H9 (cell line): ENCODE results near the gene CSTF3. TPM values are rescaled to one million over a fixed set of nuclear protein-coding genes. Genes with fewer than 3 reads are reported as not detected.

ENCODE experiments used
- DNase-seq: peaks from one replicate; pipeline ENCODE4 v3.0.0-alpha.2; 2017
- H2AFZ ChIP-seq: one replicate; pipeline ENCODE4 v1.6.1; 2013; ENCODE audit warnings: mild to moderate bottlenecking, low read length, control low read depth, moderate library complexity
- H2AK5ac ChIP-seq: 2 replicates; pipeline ENCODE4 v1.6.1; 2013; ENCODE audit warnings: low read length, control low read depth, mixed read lengths; ENCODE audit not compliant: insufficient read length
- H2BK120ac ChIP-seq: one replicate; pipeline ENCODE4 v1.6.1; 2013; ENCODE audit warnings: low read depth, mild to moderate bottlenecking, low read length, control low read depth, inconsistent platforms; ENCODE audit not compliant: poor library complexity, severe bottlenecking
- H2BK12ac ChIP-seq: 2 replicates; pipeline ENCODE4 v1.6.1; 2013; ENCODE audit warnings: low read length, control low read depth, mixed read lengths, low read depth; ENCODE audit not compliant: insufficient read length
- H2BK15ac ChIP-seq: 2 replicates; pipeline ENCODE4 v1.6.1; 2013; ENCODE audit warnings: low read depth, low read length, control low read depth
- H2BK20ac ChIP-seq: one replicate; pipeline ENCODE4 v1.6.1; 2013; ENCODE audit warnings: low read depth, mild to moderate bottlenecking, low read length, control low read depth, inconsistent platforms; ENCODE audit not compliant: poor library complexity, severe bottlenecking
- H2BK5ac ChIP-seq: 2 replicates; pipeline ENCODE4 v1.6.1; 2013; ENCODE audit warnings: low read length, control low read depth, mixed read lengths; ENCODE audit not compliant: insufficient read length
- H3K14ac ChIP-seq: 2 replicates; pipeline ENCODE4 v1.6.1; 2013; ENCODE audit warnings: low read length, control low read depth; ENCODE audit not compliant: insufficient read depth
- H3K18ac ChIP-seq: 2 replicates; pipeline ENCODE4 v1.6.1; 2013; ENCODE audit warnings: low read depth, mild to moderate bottlenecking, mixed read lengths, low read length, control low read depth; ENCODE audit not compliant: insufficient read length
- H3K23ac ChIP-seq: 2 replicates; pipeline ENCODE4 v1.6.1; 2013; ENCODE audit warnings: low read length, control low read depth, mixed read lengths, low read depth; ENCODE audit not compliant: insufficient read length
- H3K23me2 ChIP-seq: 2 replicates; pipeline ENCODE4 v1.6.1; 2013; ENCODE audit warnings: low read depth, mild to moderate bottlenecking, mixed read lengths, low read length, control low read depth; ENCODE audit not compliant: insufficient read length, poor library complexity, severe bottlenecking
- H3K27ac ChIP-seq: 2 replicates; pipeline ENCODE4 v1.5.1; 2013; ENCODE audit warnings: low read length, control low read depth, mixed read lengths, low read depth; ENCODE audit not compliant: insufficient read length
- H3K27me3 ChIP-seq: 2 replicates; pipeline ENCODE4 v1.6.1; 2013; ENCODE audit warnings: low read length, control low read depth, inconsistent platforms; ENCODE audit not compliant: insufficient read depth
- H3K4ac ChIP-seq: 2 replicates; pipeline ENCODE4 v1.6.1; 2013; ENCODE audit warnings: low read depth, mild to moderate bottlenecking, control low read depth, inconsistent platforms, low read length, moderate library complexity
- H3K4me1 ChIP-seq: 2 replicates; pipeline ENCODE4 v1.6.1; 2013; ENCODE audit warnings: low read length, control low read depth, inconsistent platforms; ENCODE audit not compliant: insufficient read depth
- H3K4me2 ChIP-seq: 2 replicates; pipeline ENCODE4 v1.6.1; 2013; ENCODE audit warnings: low read length, control low read depth, mixed read lengths; ENCODE audit not compliant: insufficient read length, insufficient read depth
- H3K56ac ChIP-seq: 2 replicates; pipeline ENCODE4 v1.6.1; 2013; ENCODE audit warnings: low read depth, mild to moderate bottlenecking, mixed read lengths, low read length, control low read depth; ENCODE audit not compliant: insufficient read length
- H3K79me1 ChIP-seq: 2 replicates; pipeline ENCODE4 v1.6.1; 2013; ENCODE audit warnings: low read depth, mild to moderate bottlenecking, moderate library complexity, low read length, control low read depth, inconsistent platforms; ENCODE audit not compliant: insufficient read depth, poor library complexity, severe bottlenecking
- H3K79me2 ChIP-seq: 2 replicates; pipeline ENCODE4 v1.6.1; 2013; ENCODE audit warnings: low read length, control low read depth, inconsistent platforms; ENCODE audit not compliant: insufficient read depth
- H3K9ac ChIP-seq: 2 replicates; pipeline ENCODE4 v1.6.1; 2013; ENCODE audit warnings: low read length, control low read depth, mixed read lengths; ENCODE audit not compliant: insufficient read length; ENCODE audit errors: extremely low read depth
- H3K9me3 ChIP-seq: one replicate; pipeline ENCODE4 v1.6.1; 2013; ENCODE audit warnings: low read depth, low read length, inconsistent platforms; ENCODE audit not compliant: control insufficient read depth
- H3T11ph ChIP-seq: one replicate; pipeline ENCODE4 v1.6.1; 2013; ENCODE audit warnings: mild to moderate bottlenecking, low read length, control low read depth, inconsistent platforms
- H4K20me1 ChIP-seq: one replicate; pipeline ENCODE4 v1.6.1; 2013; ENCODE audit not compliant: control insufficient read depth, insufficient read length, insufficient read depth
- H4K5ac ChIP-seq: 2 replicates; pipeline ENCODE4 v1.6.1; 2013; ENCODE audit warnings: low read depth, mild to moderate bottlenecking, mixed read lengths, low read length, control low read depth; ENCODE audit not compliant: insufficient read length
- H4K8ac ChIP-seq: replicated peaks from 2 replicates; pipeline ENCODE4 v1.6.1; 2013; ENCODE audit warnings: low read length, control low read depth, mixed read lengths, low read depth; ENCODE audit not compliant: insufficient read length
- H4K91ac ChIP-seq: 2 replicates; pipeline ENCODE4 v1.6.1; 2013; ENCODE audit warnings: low read depth, mild to moderate bottlenecking, moderate library complexity, mixed read lengths, low read length, control low read depth; ENCODE audit not compliant: insufficient read length
- H3K27ac Mint-ChIP-seq, 3 experiments: 2 replicates in 2 of 3; 3 replicates in 1 of 3; pipeline ENCODE4 v1.8.0; 2020 to 2021; ENCODE audit warnings: mixed read lengths in 3 of 3, mild to moderate bottlenecking in 1 of 3, moderate library complexity in 1 of 3
- H3K27me3 Mint-ChIP-seq: 2 replicates; pipeline ENCODE4 v1.8.0; 2021; ENCODE audit warnings: low read depth, mild to moderate bottlenecking, moderate library complexity, mixed read lengths
- H3K36me3 Mint-ChIP-seq, 3 experiments: 2 replicates in 2 of 3; 3 replicates in 1 of 3; pipeline ENCODE4 v1.8.0; 2020 to 2021; ENCODE audit warnings: low read depth in 3 of 3, mixed read lengths in 3 of 3; ENCODE audit not compliant: insufficient read depth in 1 of 3
- H3K4me1 Mint-ChIP-seq, 2 experiments: 2 replicates each; pipeline ENCODE4 v1.8.0; 2020; ENCODE audit warnings: mixed read lengths in 2 of 2
- H3K4me3 Mint-ChIP-seq, 2 experiments: 2 replicates in 1 of 2; 3 replicates in 1 of 2; pipeline ENCODE4 v1.8.0; 2020 to 2021; ENCODE audit warnings: mild to moderate bottlenecking in 2 of 2, mixed read lengths in 2 of 2, moderate library complexity in 1 of 2
- H3K9me3 Mint-ChIP-seq, 2 experiments: 2 replicates in 1 of 2; 3 replicates in 1 of 2; pipeline ENCODE4 v1.8.0; 2020; ENCODE audit warnings: mild to moderate bottlenecking in 2 of 2, mixed read lengths in 2 of 2, moderate library complexity in 1 of 2
- WGBS: extraction: QIAGEN DNeasy Blood & Tissue Kit; methylation state at CpG from one replicate; pipeline ENCODE4 v1.1.7; 2013; ENCODE audit warnings: missing lambda C conversion rate, low lambda C conversion rate, mixed read lengths; ENCODE audit not compliant: insufficient read length; ENCODE audit errors: extremely low coverage; 5-methylcytosine and 5-hydroxymethylcytosine counted together
- total RNA-seq: library from RNA; stranded (reverse); gene quantifications from 2 replicates; pipeline ENCODE4 v1.2.1, GENCODE V29; 2021
- TF ChIP-seq, protein P1 (sequence below): fragments of 200-600 bp; sonication (generic); conservative IDR thresholded peaks from 3 replicates; pipeline ENCODE4 v1.8.0; 2021; ENCODE audit warnings: antibody characterized with exemption, mild to moderate bottlenecking

Gene CSTF3
- total RNA-seq, 1 experiment from 2014 or later: 41.5 TPM

DNA sequence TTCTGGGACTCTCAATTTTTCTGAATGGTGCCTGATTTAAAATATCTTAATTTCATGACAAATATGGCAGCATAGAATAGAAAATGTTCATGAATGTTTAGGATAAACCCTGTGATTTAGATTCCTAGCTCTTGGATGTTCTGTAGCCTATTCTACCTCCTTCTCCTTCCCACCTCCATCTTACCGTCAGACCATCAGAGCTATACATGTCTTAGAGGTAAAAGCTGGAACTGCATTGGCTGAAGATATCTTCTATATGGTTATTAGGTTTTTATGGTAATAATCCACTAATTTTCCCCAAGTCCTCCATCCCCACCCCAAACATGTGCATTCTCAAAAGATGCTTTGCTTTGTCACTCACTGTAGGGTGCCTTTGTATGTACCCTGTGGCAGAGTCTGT is 46.9 kb upstream of the CSTF3 start:
- TF ChIP-seq, protein P1, sequence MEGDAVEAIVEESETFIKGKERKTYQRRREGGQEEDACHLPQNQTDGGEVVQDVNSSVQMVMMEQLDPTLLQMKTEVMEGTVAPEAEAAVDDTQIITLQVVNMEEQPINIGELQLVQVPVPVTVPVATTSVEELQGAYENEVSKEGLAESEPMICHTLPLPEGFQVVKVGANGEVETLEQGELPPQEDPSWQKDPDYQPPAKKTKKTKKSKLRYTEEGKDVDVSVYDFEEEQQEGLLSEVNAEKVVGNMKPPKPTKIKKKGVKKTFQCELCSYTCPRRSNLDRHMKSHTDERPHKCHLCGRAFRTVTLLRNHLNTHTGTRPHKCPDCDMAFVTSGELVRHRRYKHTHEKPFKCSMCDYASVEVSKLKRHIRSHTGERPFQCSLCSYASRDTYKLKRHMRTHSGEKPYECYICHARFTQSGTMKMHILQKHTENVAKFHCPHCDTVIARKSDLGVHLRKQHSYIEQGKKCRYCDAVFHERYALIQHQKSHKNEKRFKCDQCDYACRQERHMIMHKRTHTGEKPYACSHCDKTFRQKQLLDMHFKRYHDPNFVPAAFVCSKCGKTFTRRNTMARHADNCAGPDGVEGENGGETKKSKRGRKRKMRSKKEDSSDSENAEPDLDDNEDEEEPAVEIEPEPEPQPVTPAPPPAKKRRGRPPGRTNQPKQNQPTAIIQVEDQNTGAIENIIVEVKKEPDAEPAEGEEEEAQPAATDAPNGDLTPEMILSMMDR: no peak
- peaks cover 5 to 7% of the 10 kb centered on the region in 2 experiments; a peak in 1 of 4 replicates for H3K4me1 Mint-ChIP-seq
- H3K36me3 Mint-ChIP-seq: no peaks in the 10 kb centered on the region
- Histone ChIP-seq H3K23ac (no peak overlapping the region), H3K56ac (no peak overlapping the region), H3K4me1 (no peaks in the 10 kb centered on the region), H3K27me3 (no peaks in the 10 kb centered on the region), H3K4me2 (no peak overlapping the region), H3K18ac (no peak overlapping the region), H3K14ac (no peak overlapping the region), H4K20me1 (no peaks in the 10 kb centered on the region), H3K27ac (no peak overlapping the region), H3T11ph (no peak overlapping the region), H4K8ac (no peak overlapping the region), H2BK5ac (no peak overlapping the region), H4K91ac (no peak overlapping the region), H3K23me2 (no peaks in the 10 kb centered on the region), H3K4ac (no peak overlapping the region), H2BK15ac (no peak overlapping the region), H2BK120ac (no peak overlapping the region), H2AFZ (no peak overlapping the region), H3K79me2 (no peaks in the 10 kb centered on the region), H3K9ac (no peak overlapping the region), H2BK12ac (no peak overlapping the region), H3K79me1 (no peaks in the 10 kb centered on the region), H4K5ac (no peak overlapping the region), H3K9me3 (no peaks in the 10 kb centered on the region), H2AK5ac (no peak overlapping the region), H2BK20ac (no peak overlapping the region)
- peaks cover 0 to 3% of the 10 kb centered on the region in 2 experiments; a peak in 1 of 5 replicates for H3K9me3 Mint-ChIP-seq
- H3K27ac Mint-ChIP-seq: no peak overlapping the region
- DNase-seq: no peak
- H3K27me3 Mint-ChIP-seq: no peaks in the 10 kb centered on the region; the same call in 1 of the 2 replicates
- H3K4me3 Mint-ChIP-seq: no peak overlapping the region
- no CpG with 5 or more reads among the region's 1 CpG for WGBS
